BJ (cell line): ENCODE data around the gene DBF4B. TPM values are rescaled to one million over a fixed set of nuclear protein-coding genes. Genes with fewer than 3 reads are reported as not detected.

ENCODE experiments used
- CTCF ChIA-PET: fragments of 350-600 bp; formaldehyde crosslinking; extraction: SDS; loops from one replicate; lab custom pipeline; 2021; ENCODE audit warnings: antibody characterized with exemption, inconsistent platforms; lab: Yijun Ruan, JAX
- POLR2A ChIA-PET: fragments of 300-600 bp; sonication (Branson Sonifier 250); formaldehyde crosslinking; extraction: SDS; loops from one replicate; lab custom pipeline; 2021; ENCODE audit warnings: antibody characterized with exemption; lab: Charles Lee
- DNase-seq: peaks from one replicate; pipeline ENCODE4 v3.0.0-alpha.2; 2011; ENCODE audit warnings: low read depth
- H3K27me3 ChIP-seq: 2 replicates; pipeline ENCODE4 v1.6.0; 2011; ENCODE audit warnings: low read length; ENCODE audit not compliant: control insufficient read depth, insufficient read depth
- H3K36me3 ChIP-seq: 2 replicates; pipeline ENCODE4 v1.5.1; 2011; ENCODE audit warnings: low read length; ENCODE audit not compliant: control insufficient read depth, insufficient read depth
- H3K4me3 ChIP-seq: 2 replicates; pipeline ENCODE4 v1.5.1; 2011; ENCODE audit warnings: low read depth, mild to moderate bottlenecking, control low read depth, low read length
- polyA plus RNA-seq: library from polyadenylated mRNA; depleted of rRNA; stranded (reverse); fragments of >200 nt; gene quantifications from 2 replicates; pipeline ENCODE4 v1.2.3, GENCODE V29; 2011
- TF ChIP-seq, protein P1 (sequence below): IDR thresholded peaks from 2 replicates; pipeline ENCODE4 v1.5.1; 2011; ENCODE audit warnings: low read depth, mild to moderate bottlenecking, control low read depth, inconsistent platforms, low read length, moderate library complexity; ENCODE audit not compliant: insufficient read depth

DBF4B gene
- polyA plus RNA-seq, 1 experiment = 9.9 TPM

DNA sequence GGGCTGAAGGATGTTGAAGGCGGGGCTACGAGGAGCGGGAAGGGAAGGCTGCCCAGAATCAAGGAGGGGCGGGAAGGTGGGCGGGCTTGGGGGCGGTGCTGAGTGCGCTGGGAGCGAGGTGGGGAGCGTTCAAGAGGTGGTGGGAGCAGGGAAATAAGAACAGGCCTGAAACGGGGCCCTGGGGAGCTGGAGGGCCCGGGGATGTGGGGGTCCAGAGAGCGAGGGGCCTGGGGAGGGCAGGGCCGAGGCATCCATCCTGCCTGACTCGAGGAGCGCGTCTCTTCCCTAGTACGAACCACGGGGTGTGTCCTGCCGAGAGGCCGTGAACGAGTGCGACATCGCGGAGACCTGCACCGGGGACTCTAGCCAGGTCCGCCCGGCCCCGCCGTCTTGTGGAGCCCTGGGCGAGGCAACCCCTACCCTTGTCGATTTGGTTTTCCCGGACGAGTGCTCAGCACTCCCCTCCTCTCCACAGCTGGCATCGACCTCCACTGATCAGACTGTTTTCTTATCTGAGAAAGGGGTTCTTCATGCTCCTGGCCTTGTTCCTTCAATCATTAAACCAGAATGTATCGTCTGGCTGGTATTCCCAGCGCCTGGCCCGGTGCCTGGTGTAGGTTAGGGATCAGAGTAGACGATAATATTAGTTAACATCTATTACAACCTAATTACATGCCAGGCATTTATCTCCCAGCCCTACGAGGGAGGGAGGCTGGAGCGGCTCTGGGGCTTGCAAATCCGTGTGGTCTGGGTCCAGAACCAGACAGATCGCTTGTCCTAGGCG, 67.6 kb downstream of the DBF4B start:
- H3K36me3 ChIP-seq = no peaks in the 10 kb centered on the region
- H3K4me3 ChIP-seq = peak overlapping the region; percentile 66
- peak; percentile 80 for DNase-seq
- H3K27me3 ChIP-seq = peaks cover 5% of the 10 kb centered on the region; the same call in 1 of the 2 replicates
- TF ChIP-seq, protein P1, sequence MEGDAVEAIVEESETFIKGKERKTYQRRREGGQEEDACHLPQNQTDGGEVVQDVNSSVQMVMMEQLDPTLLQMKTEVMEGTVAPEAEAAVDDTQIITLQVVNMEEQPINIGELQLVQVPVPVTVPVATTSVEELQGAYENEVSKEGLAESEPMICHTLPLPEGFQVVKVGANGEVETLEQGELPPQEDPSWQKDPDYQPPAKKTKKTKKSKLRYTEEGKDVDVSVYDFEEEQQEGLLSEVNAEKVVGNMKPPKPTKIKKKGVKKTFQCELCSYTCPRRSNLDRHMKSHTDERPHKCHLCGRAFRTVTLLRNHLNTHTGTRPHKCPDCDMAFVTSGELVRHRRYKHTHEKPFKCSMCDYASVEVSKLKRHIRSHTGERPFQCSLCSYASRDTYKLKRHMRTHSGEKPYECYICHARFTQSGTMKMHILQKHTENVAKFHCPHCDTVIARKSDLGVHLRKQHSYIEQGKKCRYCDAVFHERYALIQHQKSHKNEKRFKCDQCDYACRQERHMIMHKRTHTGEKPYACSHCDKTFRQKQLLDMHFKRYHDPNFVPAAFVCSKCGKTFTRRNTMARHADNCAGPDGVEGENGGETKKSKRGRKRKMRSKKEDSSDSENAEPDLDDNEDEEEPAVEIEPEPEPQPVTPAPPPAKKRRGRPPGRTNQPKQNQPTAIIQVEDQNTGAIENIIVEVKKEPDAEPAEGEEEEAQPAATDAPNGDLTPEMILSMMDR = no peak
- POLR2A ChIA-PET = interaction anchor here (0.5 to 0.7 kb wide), 4 partner anchors 34 to 368 kb away, joined by 3 to 10 read pairs (median 6); no protein-coding TSS in a partner anchor
- CTCF ChIA-PET = interaction anchor here (0.6 to 14.4 kb wide), 28 partner anchors 8 to 1063 kb away, joined by 3 to 452 read pairs (median 4); partner anchors contain the start of genes ACBD4 and ADAM11

DNA sequence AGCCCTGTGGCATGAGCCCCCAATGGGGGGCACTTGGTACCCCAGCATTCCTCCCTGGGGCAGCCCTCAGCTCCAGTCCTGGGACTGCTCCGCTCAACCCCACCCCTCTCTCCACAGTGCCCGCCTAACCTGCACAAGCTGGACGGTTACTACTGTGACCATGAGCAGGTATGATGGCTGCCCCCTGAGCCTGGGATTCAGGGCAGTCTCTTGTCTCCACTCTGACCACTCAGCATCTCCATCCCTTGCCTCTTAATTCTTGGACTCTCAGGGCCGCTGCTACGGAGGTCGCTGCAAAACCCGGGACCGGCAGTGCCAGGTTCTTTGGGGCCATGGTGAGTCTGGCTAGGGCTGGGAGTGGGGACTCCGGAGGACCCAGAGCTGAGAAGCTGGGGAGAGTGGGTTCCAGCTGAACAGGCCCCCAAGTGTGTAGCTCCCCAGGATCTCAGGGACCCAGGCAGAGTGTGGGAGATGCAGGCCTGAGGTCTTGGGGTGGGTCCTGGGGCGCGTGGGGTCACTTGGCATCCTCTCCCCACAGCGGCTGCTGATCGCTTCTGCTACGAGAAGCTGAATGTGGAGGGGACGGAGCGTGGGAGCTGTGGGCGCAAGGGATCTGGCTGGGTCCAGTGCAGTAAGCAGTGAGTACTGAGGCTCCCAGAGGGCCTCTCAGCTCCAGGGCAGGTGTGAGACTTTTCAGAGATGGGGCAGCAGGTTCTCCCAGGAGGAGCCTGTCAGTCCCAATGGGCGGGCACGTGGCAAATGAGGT, 68.3 kb downstream of the DBF4B start:
- H3K4me3 ChIP-seq = no peak overlapping the region
- H3K27me3 ChIP-seq = peaks cover 3% of the 10 kb centered on the region; the same call in 1 of the 2 replicates
- ChIA-PET POLR2A (interaction anchor here (0.6 kb wide), 1 partner anchor 118 kb away, joined by 4 read pairs; no protein-coding TSS in a partner anchor), CTCF (interaction anchor here (0.6 to 14.4 kb wide), 13 partner anchors 9 to 1062 kb away, joined by 3 to 452 read pairs (median 6); partner anchors contain the start of genes GJC1 and HIGD1B)
- TF ChIP-seq, protein P1 = no peak
- no peak for DNase-seq
- no peaks in the 10 kb centered on the region for H3K36me3 ChIP-seq

DNA sequence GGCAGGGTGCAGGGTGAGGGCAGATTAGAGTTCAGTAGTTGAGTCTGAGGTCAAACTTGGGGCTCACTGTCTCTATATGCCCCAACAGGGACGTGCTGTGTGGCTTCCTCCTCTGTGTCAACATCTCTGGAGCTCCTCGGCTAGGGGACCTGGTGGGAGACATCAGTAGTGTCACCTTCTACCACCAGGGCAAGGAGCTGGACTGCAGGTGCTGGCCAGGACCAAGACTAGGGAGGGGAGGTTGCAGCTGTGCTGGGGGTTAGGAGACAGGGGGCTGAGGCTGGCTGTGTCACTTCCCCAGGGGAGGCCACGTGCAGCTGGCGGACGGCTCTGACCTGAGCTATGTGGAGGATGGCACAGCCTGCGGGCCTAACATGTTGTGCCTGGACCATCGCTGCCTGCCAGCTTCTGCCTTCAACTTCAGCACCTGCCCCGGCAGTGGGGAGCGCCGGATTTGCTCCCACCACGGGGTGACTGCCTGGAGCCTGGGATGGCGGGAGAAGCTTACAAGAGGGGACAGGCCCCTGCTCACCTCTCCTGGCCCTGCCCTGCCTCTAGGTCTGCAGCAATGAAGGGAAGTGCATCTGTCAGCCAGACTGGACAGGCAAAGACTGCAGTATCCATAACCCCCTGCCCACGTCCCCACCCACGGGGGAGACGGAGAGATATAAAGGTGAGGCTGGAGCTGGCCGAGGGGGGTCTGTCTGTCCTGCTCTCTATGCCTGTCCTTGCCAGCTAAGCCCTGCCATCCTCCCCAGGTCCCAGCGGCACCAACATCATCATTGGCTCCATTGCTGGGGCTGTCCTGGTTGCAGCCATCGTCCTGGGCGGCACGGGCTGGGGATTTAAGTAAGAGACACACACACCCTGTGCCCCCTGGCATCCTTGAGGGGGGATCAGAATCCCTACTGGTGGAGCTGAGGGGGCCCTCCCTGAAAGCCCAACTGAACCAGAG, 69.2 kb downstream of the DBF4B start:
- H3K27me3 ChIP-seq = peaks cover 3% of the 10 kb centered on the region; the same call in 1 of the 2 replicates
- ChIA-PET CTCF (interaction anchor here (0.6 to 14.4 kb wide), 19 partner anchors 8 to 322 kb away, joined by 3 to 452 read pairs (median 8); partner anchors contain the start of genes EFTUD2, GJC1 and HIGD1B), POLR2A (no interaction called here)
- H3K4me3 ChIP-seq = no peak overlapping the region
- no peaks in the 10 kb centered on the region for H3K36me3 ChIP-seq
- TF ChIP-seq, protein P1 = no peak
- DNase-seq = no peak

DNA sequence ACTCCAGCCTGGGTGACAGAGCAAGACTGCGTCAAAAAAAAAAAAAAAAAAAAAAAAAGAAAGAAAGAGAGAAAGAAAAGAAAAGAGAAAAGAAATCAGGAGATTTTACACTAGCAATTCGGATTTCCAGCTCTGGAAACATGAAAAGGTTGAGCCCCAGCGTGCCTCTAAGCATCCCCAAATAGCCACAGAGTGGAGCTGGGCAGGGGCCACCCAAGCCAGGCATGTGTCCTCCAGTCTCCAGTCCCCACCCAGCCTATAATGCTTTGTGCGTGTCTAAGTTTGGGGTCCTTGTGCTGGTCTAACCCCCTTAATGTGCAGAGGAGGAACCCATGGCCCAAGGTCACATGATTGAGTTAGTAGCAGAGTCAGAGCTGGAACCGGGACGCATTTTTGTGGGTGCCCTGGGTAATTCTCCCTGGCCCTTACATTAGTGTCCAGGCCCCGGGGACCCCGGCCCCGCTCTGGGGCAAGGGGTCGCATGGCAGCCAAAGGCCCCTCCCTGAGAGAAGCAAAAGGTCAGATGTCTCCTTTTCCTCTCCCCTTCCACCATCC, 70.3 kb downstream of the DBF4B start:
- no peak overlapping the region for H3K4me3 ChIP-seq
- TF ChIP-seq, protein P1 = no peak
- no peaks in the 10 kb centered on the region for H3K27me3 ChIP-seq
- no peak for DNase-seq
- H3K36me3 ChIP-seq = no peaks in the 10 kb centered on the region
- POLR2A ChIA-PET = no interaction called here
- CTCF ChIA-PET = interaction anchor here (0.7 to 14.4 kb wide), 38 partner anchors 9 to 1276 kb away, joined by 3 to 452 read pairs (median 6); partner anchors contain the start of genes EFTUD2, GJC1 and HIGD1B
